IPS-18a (cell line): Measurements from ENCODE around the gene RNF44.

ENCODE experiments used
- H3K27ac ChIP-seq: one replicate; pipeline ENCODE4 v1.5.1; 2013; ENCODE audit warnings: low read length
- H3K27me3 ChIP-seq: one replicate; pipeline ENCODE4 v1.6.1; 2013; ENCODE audit warnings: mild to moderate bottlenecking, low read length; ENCODE audit not compliant: control insufficient read depth, insufficient read depth
- H3K36me3 ChIP-seq: one replicate; pipeline ENCODE4 v1.6.1; 2013; ENCODE audit warnings: low read depth, low read length; ENCODE audit not compliant: control insufficient read depth
- H3K4me1 ChIP-seq: one replicate; pipeline ENCODE4 v1.6.1; 2013; ENCODE audit warnings: low read depth, low read length; ENCODE audit not compliant: control insufficient read depth
- H3K4me3 ChIP-seq: one replicate; pipeline ENCODE4 v1.5.1; 2013; ENCODE audit warnings: low read length
- H3K9ac ChIP-seq: one replicate; pipeline ENCODE4 v1.6.1; 2013; ENCODE audit warnings: mild to moderate bottlenecking, low read length, moderate library complexity
- H3K9me3 ChIP-seq: one replicate; pipeline ENCODE4 v1.6.1; 2013; ENCODE audit warnings: low read depth, low read length; ENCODE audit not compliant: control insufficient read depth

The RNF44 gene

DNA sequence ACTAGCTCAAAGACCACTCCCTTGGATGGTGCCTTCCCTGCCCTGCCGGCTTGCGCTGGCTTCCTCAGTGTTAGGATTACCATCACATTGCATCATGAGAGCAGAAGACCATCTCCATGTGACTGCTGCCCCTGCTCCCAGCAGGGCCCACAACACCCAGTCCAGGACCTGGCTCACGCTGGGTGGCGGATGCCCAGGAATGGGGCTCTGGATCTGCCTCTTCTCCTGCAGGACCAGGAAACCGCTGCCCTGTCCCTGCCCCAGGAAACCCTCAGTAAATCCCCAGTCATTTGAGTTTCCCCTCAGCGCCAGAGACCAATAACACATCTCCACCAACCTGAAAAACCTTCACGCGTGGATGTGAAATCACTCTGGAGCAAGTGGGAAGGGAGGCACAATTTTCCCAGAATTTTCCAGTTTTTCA, 3.3 kb upstream of the RNF44 start:
- H3K9me3 ChIP-seq, result no peaks in the 10 kb centered on the region
- no peak overlapping the region for H3K4me3 ChIP-seq
- no peak overlapping the region for H3K9ac ChIP-seq
- H3K4me1 ChIP-seq, result peaks cover 15% of the 10 kb centered on the region
- no peaks in the 10 kb centered on the region for H3K36me3 ChIP-seq
- peaks cover 13% of the 10 kb centered on the region for H3K27me3 ChIP-seq
- H3K27ac ChIP-seq, result no peak overlapping the region

- no peaks in the 10 kb centered on the region for H3K9me3 ChIP-seq
- peaks cover 24% of the 10 kb centered on the region for H3K4me1 ChIP-seq
- H3K4me3 ChIP-seq, result no peak overlapping the region
- peaks cover 7% of the 10 kb centered on the region for H3K36me3 ChIP-seq
- no peak overlapping the region for H3K9ac ChIP-seq
- peaks cover 8% of the 10 kb centered on the region for H3K27me3 ChIP-seq
- H3K27ac ChIP-seq, result no peak overlapping the region
These were observed 1.8 kb upstream of the RNF44 start for GRCh38 chr5:176538989-176539384.

DNA sequence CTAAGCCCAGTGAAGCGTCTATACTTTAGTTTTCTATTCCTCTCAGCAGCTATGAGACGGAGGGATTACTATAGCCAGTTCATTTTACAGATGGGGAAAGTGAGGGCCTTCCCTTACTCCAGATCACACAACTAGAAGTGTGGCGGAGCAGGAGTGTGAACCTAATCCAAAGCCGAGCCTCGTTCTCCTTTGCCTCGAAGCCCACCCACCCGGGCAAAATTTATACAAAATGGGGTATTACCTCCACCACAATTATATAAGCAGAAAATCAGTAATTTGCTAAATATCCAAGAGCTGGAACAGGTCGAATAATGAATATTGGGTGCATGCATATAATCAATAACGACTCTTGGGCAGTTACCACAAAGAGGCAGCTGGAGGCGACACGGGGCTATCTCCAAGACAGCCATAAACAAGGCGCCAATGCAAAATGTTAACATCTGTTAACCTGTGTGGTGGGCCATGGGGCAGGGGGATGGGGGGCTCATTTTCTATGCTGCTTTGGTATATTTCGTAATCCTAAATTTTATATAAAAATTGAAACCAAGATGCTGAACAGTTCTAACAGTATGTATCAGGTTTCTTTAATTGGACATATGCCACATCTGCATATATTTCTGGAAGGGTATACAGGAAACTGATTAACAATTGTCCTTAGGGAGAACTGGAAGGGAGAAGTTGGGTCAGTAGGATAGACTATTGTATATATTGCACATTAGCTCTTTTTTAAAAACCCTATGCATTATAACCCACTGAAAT, 1.2 kb upstream of the RNF44 start:
- H3K9me3 ChIP-seq, result no peaks in the 10 kb centered on the region
- peak overlapping the region; percentile 98 for H3K4me3 ChIP-seq
- peak overlapping the region; percentile 59 for H3K27ac ChIP-seq
- peaks cover 24% of the 10 kb centered on the region for H3K4me1 ChIP-seq
- peak overlapping the region; percentile 99 for H3K9ac ChIP-seq
- H3K27me3 ChIP-seq, result peaks cover 8% of the 10 kb centered on the region
- peaks cover 7% of the 10 kb centered on the region for H3K36me3 ChIP-seq

DNA sequence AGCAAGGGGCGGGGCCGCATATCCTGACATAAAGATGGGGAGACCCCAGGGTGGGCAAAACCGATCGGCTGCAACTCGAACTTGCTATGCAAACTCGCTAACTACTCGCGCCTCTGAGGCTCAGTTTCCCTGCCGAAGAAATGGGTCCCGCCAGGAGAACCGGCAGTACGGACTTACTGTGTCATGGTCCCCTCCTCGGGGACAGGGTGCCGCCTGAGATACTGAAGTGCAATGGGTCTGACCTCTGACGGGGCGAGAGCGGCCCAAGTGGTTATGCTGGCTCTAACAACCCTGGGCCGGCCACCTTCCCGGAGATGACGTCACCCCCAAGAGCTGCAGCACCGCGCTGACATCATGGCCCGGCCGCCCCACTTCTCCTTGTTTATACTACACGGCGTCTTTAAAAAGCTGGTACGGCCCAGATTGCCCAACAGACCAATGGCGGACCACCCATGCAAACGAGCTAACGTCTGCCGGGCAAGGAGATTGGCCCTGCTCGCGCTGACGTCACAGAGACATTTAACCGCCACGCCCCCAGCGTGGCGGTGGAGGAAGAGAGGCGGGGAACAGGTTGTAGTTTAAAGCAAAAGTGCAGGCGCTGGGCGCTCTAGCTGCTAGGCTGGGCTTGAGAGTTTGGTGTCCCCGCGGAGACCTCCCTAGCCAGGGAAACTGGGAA, 490 bp upstream of the RNF44 start:
- Histone ChIP-seq H3K27ac (peak overlapping the region; percentile 92), H3K4me1 (peaks cover 24% of the 10 kb centered on the region), H3K9me3 (no peaks in the 10 kb centered on the region), H3K36me3 (peaks cover 7% of the 10 kb centered on the region), H3K27me3 (peaks cover 8% of the 10 kb centered on the region), H3K9ac (peak overlapping the region; percentile 99), H3K4me3 (peak overlapping the region; percentile 98)

DNA sequence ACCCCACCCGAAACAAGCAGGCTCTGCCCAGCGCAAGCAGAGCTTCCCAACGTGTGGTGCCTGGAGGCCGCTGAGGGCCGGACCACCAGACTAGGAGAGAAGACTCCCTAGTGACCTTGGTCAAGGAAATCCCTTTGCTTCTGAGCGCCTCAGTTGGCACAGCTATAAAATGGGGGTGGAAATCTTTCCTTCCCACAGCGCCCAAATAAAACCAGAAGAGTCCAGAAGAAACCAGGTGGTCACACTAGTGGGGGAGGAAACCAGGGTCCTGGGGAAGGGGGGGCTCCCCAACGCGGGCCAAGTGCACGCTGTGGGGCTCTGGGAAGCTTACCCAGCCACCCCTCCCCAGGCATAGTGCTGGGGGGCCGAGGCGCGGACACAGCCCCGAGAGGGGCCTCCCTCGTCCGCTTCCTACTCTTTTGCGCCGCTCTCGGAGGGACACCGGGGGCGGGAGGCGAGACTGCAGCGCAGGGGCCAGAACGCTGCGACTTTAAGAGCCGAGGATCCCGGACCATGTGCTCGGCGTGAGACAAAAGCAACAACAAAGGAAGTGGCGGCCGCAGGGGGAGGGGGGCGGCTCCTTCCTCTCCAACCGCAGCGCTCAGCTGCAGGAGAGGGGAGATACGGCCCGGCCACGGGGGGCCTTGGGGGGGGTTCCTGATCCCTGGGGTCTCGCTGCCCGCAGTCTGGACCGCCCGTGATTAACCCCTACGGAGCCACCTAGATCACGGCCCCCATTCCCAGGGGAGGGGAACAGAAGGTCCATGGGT, 885 bp downstream of the RNF44 start:
- peaks cover 15% of the 10 kb centered on the region for H3K4me1 ChIP-seq

DNA sequence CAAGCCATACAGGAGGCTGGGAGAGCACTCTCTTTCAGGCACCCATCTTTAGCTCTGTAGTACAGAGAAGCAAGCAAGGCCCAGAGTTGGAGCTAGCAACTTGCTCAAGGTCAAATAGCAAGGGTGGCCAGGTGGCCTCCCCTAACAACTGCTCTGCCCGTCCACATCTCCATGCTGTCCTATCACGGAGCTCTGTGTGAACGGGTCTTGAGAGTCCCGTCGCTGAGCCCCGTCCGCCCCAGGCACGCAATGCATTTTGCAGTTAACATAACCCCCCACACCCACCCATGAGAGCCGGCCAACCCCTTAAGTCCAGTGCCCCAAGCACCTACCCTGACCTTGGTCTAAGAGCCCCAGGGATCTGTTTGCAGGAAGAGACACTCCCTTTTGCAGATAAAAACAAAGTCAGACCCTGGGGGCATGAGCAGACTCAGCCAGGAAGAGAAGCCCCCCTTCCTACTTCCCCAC, 1.5 kb downstream of the RNF44 start:
- Histone ChIP-seq H3K36me3 (peaks cover 20% of the 10 kb centered on the region), H3K4me3 (peak overlapping the region; percentile 98), H3K9me3 (no peaks in the 10 kb centered on the region), H3K9ac (peak overlapping the region; percentile 99), H3K27me3 (no peaks in the 10 kb centered on the region), H3K27ac (peak overlapping the region; percentile 89), H3K4me1 (peaks cover 9% of the 10 kb centered on the region)

More for the DNA sequence above, 885 bp downstream of the RNF44 start:
- Histone ChIP-seq H3K27me3 (no peaks in the 10 kb centered on the region), H3K9me3 (no peaks in the 10 kb centered on the region), H3K36me3 (peaks cover 14% of the 10 kb centered on the region), H3K27ac (peak overlapping the region; percentile 89), H3K9ac (peak overlapping the region; percentile 99), H3K4me3 (peak overlapping the region; percentile 98)

- H3K27ac ChIP-seq, result peak overlapping the region; percentile 89
- H3K4me1 ChIP-seq, result peaks cover 9% of the 10 kb centered on the region
- no peaks in the 10 kb centered on the region for H3K9me3 ChIP-seq
- peak overlapping the region; percentile 99 for H3K9ac ChIP-seq
- peak overlapping the region; percentile 98 for H3K4me3 ChIP-seq
- peaks cover 23% of the 10 kb centered on the region for H3K36me3 ChIP-seq
- no peaks in the 10 kb centered on the region for H3K27me3 ChIP-seq
These were observed 2.0 kb downstream of the RNF44 start for GRCh38 chr5:176535101-176535663.

DNA sequence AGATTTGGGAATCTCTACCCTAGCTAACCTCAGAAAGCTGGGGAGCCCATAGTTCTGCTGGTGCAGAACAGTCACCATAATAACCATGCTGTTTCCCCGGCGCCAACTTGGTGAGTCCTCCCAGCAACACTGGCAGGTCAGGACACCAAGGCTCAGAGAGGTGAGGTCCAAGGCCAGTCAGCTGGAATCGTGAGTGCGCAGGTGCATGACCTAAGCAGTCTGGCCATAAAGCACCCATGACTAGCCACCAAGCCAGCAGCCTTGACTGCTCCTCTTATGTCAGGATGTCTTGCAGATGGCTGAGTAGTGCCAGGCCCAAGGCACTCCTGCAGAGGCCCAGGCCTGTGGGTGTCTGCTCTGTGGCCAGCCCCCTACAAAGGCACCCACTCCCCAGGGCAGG, 2.6 kb downstream of the RNF44 start:
- Histone ChIP-seq H3K4me1 (peaks cover 9% of the 10 kb centered on the region), H3K27ac (no peak overlapping the region), H3K4me3 (peak overlapping the region; percentile 98), H3K27me3 (no peaks in the 10 kb centered on the region), H3K36me3 (peaks cover 25% of the 10 kb centered on the region), H3K9ac (peak overlapping the region; percentile 99), H3K9me3 (no peaks in the 10 kb centered on the region)

DNA sequence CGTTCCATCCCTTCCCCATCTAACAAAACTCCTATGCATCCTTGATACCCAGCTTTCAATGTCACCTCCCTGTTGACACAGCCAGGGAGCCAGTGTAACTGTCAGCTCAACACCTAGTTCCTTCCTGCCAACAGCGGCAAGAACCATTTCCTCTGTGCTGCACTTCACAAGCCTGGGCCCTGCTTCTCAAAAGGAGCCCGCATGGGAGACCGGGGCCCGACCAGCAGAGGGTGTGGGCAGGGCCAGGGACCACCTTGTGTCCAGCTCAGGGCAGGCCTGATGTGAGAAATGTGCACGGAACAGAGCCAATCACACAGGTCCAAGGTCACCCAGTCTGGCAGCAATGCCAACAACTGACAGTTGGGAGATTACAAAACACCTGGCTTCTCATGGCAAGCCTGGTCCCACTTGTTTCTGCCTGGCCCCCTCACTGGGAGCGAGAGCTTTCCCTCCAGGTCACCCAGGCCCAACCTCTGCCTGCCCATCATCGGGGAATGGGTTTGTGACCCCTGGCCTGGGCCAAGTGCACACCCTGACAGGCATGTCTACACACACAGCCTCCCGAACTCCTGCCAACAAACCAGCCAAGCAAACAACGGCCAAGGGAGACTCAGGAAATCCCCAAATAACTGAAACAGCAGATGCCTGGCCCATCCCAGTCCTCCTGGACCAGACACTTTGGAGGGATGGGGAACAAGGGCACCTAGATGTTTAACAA, 3.1 kb downstream of the RNF44 start:
- peaks cover 31% of the 10 kb centered on the region for H3K36me3 ChIP-seq
- peaks cover 9% of the 10 kb centered on the region for H3K4me1 ChIP-seq
- H3K27me3 ChIP-seq, result no peaks in the 10 kb centered on the region
- no peak overlapping the region for H3K9ac ChIP-seq
- H3K27ac ChIP-seq, result no peak overlapping the region
- no peaks in the 10 kb centered on the region for H3K9me3 ChIP-seq
- H3K4me3 ChIP-seq, result no peak overlapping the region

GRCh38 chr5:176533390-176533789, 3.8 kb downstream of the RNF44 start:
- no peaks in the 10 kb centered on the region for H3K9me3 ChIP-seq
- H3K4me3 ChIP-seq, result no peak overlapping the region
- H3K9ac ChIP-seq, result no peak overlapping the region
- no peak overlapping the region for H3K27ac ChIP-seq
- H3K36me3 ChIP-seq, result peaks cover 37% of the 10 kb centered on the region
- no peaks in the 10 kb centered on the region for H3K27me3 ChIP-seq
- peaks cover 9% of the 10 kb centered on the region for H3K4me1 ChIP-seq
